Mucosa of descending colon (tissue), 3 donors: Measurements from ENCODE around the gene ADAMTS18. TPM values are rescaled to one million over a fixed set of nuclear protein-coding genes. Genes with fewer than 3 reads are reported as not detected.

Source experiments
- ATAC-seq: fragments of 200-7000 bp; cut with Tn5 transposase; one replicate; pipeline ENCODE4 v1.9.1; 2020; ENCODE audit warnings: mild to moderate bottlenecking, moderate library complexity
- DNase-seq, 3 donors: peaks; one replicate each; pipeline ENCODE4 v3.0.0-alpha.2; 2020
- H3K36me3 ChIP-seq: fragments of 200-600 bp; one replicate; pipeline ENCODE4 v1.8.0; 2021; ENCODE audit warnings: low read depth, mild to moderate bottlenecking
- H3K4me1 ChIP-seq: fragments of 200-600 bp; one replicate; pipeline ENCODE4 v1.8.0; 2021; ENCODE audit warnings: low read depth, mild to moderate bottlenecking
- H3K4me3 ChIP-seq: fragments of 200-600 bp; one replicate; pipeline ENCODE4 v1.8.0; 2021; ENCODE audit warnings: mild to moderate bottlenecking
- H3K9me3 ChIP-seq: fragments of 200-600 bp; one replicate; pipeline ENCODE4 v1.8.0; 2021; ENCODE audit warnings: mild to moderate bottlenecking
- CTCF ChIP-seq: fragments of 200-600 bp; IDR thresholded peaks from one replicate; pipeline ENCODE4 v1.8.0; 2022; ENCODE audit warnings: antibody characterized with exemption, mild to moderate bottlenecking
- intact Hi-C, 2 donors: fragments of 100-400 bp; cut with DNase I in 1 of 2; cut with micrococcal nuclease in 1 of 2; formaldehyde crosslinking; loops; one replicate each; pipeline versions ENCODE4 v1.11.0 to v1.11.1; 2022; cut with DNase I, micrococcal nuclease
- total RNA-seq, 3 donors: library from RNA; stranded (reverse); fragmentation: NEBNext Ultra II Directional in 2 of 3; extraction: Animal tissue kit (Norgen Biotek cat#: 25700) in 2 of 3; gene quantifications; one replicate each; pipeline versions ENCODE4 v1.2.1 to v1.2.4, GENCODE V29; 2021 to 2023
- donor health status: DM: no; HTN: no; CAD: no; lungs with moderate emphysema.
- donor health status: DM: no; HTN: no; CAD: no.
- donor health status: DM: no; HTN: yes; CAD: no.

The ADAMTS18 gene
- total RNA-seq, 3 donors from 2014 or later: 0.20 to 0.22 TPM; not detected in 1

GRCh38 chr16:77308163-77308561, 126.7 kb downstream of the ADAMTS18 start:
- DNase-seq (no peak), ATAC-seq (no peak)
- no peaks in the 10 kb centered on the region for H3K9me3 ChIP-seq
- H3K4me3 ChIP-seq: no peak overlapping the region
- intact Hi-C loops: no loop called here
- no peaks in the 10 kb centered on the region for H3K36me3 ChIP-seq
- no peak for TF ChIP-seq CTCF
- H3K4me1 ChIP-seq: no peaks in the 10 kb centered on the region

GRCh38 chr16:77307426-77308162, 127.2 kb downstream of the ADAMTS18 start:
- Histone ChIP-seq H3K36me3 (no peaks in the 10 kb centered on the region), H3K9me3 (no peaks in the 10 kb centered on the region), H3K4me3 (no peak overlapping the region), H3K4me1 (no peaks in the 10 kb centered on the region)
- intact Hi-C loops: no loop called here
- DNase-seq (no peak), ATAC-seq (no peak)
- TF ChIP-seq CTCF: no peak

GRCh38 chr16:77306075-77306474, 128.8 kb downstream of the ADAMTS18 start:
- Histone ChIP-seq H3K4me3 (no peak overlapping the region), H3K36me3 (no peaks in the 10 kb centered on the region), H3K4me1 (no peaks in the 10 kb centered on the region), H3K9me3 (no peaks in the 10 kb centered on the region)
- intact Hi-C loops: no loop called here
- DNase-seq (no peak), ATAC-seq (no peak)
- no peak for TF ChIP-seq CTCF

- no peak for TF ChIP-seq CTCF
- H3K36me3 ChIP-seq: no peaks in the 10 kb centered on the region
- ATAC-seq: peak; percentile 65
- H3K4me1 ChIP-seq: no peaks in the 10 kb centered on the region
- H3K4me3 ChIP-seq: no peak overlapping the region
- no peak for DNase-seq
- intact Hi-C loops: no loop called here
- H3K9me3 ChIP-seq: no peaks in the 10 kb centered on the region
Observed at GRCh38 chr16:77304877-77305276, 130.0 kb downstream of the ADAMTS18 start.

GRCh38 chr16:77304134-77304533, 130.7 kb downstream of the ADAMTS18 start:
- DNase-seq (no peak), ATAC-seq (no peak)
- Histone ChIP-seq H3K9me3 (no peaks in the 10 kb centered on the region), H3K36me3 (no peaks in the 10 kb centered on the region), H3K4me3 (no peak overlapping the region), H3K4me1 (no peaks in the 10 kb centered on the region)
- no peak for TF ChIP-seq CTCF
- intact Hi-C loops: no loop called here

GRCh38 chr16:77302674-77303073, 132.2 kb downstream of the ADAMTS18 start:
- no peaks in the 10 kb centered on the region for H3K9me3 ChIP-seq
- no peaks in the 10 kb centered on the region for H3K4me1 ChIP-seq
- no peak for TF ChIP-seq CTCF
- H3K36me3 ChIP-seq: no peaks in the 10 kb centered on the region
- DNase-seq (no peak), ATAC-seq (no peak)
- no peak overlapping the region for H3K4me3 ChIP-seq
- intact Hi-C loops: no loop called here
